Stimulated activated CD4-positive, alpha-beta T cell treated with anti-CD3 and anti-CD28 coated beads, Interleukin-4, amount 100 ng/mL, for 1 hour (primary cell): Measurements from ENCODE around the gene USH1G.

Experiments used
- DNase-seq: peaks from one replicate; pipeline ENCODE4 v3.0.0-alpha.2; 2020

USH1G gene

DNA sequence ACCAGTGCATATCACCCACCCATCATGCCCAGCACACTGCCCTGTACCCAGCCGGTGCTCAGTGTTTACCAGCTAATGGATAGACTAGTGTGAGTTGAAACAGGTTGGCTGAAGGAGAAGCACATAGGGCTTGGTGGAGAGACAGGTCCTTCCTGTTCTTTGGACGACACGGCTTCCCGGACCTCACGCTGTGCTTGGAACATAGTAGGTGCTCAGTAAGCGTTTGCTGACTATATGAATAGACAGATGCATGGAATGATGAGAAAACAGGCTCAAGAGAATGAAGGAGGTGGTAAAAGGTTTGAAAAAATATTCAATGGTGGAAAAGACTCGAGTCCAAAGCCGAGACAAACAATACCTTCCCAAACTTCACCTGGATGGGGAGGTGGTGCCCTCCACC lies 22.8 kb downstream of the USH1G start:
- DNase-seq: no peak

DNA sequence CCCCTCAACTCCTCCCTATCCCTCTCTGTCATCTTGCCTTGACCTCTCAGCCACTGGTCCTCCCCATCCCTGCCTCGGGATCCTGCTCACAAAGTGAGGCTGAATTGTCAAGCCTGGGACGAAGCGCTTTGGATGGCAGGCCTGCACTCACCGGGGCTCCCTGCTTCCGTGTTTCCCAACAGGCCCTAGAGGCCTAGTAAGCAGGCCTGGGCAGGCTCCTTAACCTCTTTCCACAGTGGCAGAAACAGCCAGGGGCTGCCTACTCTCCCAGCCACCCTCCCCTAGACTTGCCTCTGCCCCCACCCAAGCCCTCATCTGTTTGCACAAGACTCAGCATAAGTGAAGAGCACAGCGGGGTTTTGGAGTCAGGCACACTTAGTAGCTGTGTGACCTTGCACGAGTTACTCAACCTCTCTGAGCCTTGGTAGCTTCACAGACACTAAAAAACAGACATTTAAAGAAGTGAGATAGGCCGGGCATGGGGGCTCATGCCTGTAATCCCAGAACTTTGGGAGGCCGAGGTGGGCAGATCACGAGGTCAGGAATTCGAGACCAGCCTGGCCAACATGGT lies 24.6 kb downstream of the USH1G start:
- no peak for DNase-seq

DNA sequence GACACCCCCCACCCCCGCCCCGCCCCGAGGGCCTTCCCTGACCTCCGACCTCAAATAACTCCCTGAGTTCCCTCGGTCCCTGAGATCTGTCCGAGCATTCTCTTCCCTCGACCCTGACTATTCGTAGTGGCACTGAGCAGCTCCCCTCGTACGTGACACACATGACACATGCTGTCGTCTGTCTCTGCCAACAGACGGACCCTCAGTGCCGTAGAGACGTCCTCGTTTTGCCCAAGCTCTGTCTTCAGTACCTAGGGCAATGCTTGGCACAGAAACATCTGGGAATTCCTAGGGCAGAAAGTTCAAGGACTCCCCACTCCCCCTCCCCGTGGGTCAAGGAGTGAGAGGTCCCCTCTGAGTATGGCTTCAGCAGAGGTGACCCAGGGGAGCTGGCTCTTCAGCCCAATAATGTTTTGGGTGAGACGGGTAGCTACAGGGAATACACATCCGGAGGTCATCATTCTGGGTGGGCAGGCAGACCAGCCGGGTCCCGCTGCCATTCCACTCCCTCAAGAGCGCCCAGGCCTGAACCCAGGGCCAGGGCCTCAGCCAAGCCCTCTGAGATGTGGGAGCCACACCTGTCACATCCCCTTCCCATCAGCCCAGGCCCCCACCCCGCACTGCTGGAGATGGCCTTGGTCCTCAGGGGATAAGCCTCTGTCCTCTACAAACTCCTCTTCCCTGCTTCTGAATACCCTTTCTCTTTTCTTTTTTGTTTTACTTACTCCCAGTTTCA lies 29.0 kb downstream of the USH1G start:
- DNase-seq: no peak

DNA sequence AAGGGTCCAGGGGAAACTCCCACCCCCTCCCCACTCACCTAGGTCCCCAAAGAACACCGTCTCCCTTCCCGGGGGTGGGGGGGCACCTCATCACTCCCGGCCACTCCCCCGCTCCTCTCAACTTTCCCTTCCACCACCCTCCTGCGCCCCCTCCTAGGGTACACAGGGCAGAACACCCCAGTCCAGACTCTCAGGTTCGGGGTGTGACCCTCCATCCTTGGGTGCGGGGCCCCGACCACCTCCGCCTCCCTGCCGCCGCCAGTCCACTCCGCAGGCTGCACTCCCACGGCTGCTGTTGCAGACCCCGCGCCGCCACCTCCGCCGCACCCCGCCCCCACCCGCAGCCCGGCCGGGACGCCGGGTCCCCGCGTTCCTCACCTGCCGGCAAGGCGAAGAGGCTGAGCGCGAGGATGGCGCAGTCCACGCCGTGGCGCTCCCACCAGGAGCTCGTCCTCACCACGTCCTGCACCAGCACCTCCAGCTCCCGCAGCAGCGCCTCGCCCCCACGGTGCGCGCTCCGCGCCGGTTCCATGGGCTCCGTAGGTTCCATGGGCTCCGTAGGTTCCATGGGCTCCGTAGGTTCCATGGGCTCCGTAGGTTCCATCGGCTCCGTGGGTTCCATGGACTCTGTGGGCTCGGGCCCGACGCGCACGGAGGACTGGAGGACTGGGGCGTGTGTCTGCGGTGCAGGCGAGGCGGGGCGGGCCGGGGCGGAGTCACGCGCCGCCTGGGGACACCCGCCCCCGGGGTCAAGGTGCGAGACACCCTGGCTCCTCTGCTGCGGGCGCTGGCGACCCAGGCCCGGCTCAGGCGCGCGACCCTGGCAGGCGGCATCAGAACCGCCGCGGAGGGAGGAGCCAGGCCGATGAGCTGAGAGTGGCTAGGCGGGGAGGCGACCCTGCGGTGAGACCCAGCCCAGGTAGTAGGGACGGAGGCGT lies 29.8 kb downstream of the USH1G start, which contains the start of gene FADS6:
FADS6 (minus strand) TSS at position 660 of the 938 bp plus-strand sequence; CDS start at position 622, 38 bp downstream.
- peak; percentile 15 for DNase-seq

DNA sequence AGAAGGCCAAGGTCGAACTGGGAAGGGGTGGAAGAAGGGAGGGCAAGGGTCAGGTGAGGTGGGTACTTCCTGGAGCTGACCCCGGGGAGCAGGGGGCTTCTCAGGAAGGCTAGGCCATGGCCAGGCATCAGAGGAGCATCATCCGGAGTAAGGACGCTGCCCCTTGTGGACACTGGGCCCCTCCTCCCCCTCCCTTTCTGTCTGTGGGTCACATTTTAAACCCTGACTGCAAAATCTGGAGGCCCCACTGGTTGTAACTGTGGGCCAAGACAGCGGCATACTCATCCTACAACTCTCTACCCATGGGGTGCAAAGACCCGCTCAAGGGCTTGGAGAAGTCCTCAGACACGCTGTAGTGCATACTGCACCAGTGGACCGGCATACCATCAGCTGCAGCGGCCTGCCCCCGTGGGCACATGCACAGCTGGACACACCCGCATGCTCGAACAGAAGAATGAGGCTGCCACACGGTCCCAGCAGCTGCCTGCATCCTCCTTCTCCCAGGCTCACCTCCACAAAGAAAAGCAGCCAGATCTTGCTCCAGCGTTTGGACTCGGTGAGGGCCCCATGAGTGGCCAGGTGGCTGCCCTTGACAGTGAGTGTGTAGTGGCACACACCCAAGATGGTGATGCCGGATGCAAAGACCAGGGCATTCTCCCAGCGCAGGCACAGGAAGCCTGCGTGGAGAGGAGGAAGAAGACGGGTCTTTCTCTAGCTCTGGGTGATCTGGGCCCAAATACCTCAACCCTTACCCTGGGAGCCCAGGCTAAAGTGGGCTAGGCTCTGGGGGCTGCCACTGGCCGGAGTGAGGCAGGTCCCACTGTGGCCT lies 30.8 kb downstream of the USH1G start:
- no peak for DNase-seq

DNA sequence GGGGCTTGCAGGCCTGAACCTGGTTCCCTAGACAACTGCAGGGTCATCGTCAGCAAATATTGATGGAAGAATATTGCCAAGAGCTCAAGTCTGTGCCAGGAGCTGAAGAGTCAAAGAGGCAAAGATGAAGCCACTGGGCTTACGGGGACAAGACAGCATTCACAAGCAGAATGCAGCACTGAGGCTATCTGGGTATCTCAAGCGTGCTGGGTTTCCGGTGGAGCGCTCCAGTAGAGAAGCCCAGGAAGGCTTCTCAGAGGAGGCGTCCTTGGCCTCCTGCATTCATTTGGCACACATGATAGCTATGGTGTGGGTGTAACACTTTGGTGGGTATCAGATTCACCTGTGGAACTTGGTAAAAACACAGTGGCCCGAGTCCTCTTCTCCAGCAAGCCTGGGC lies 32.5 kb downstream of the USH1G start:
- DNase-seq: no peak

DNA sequence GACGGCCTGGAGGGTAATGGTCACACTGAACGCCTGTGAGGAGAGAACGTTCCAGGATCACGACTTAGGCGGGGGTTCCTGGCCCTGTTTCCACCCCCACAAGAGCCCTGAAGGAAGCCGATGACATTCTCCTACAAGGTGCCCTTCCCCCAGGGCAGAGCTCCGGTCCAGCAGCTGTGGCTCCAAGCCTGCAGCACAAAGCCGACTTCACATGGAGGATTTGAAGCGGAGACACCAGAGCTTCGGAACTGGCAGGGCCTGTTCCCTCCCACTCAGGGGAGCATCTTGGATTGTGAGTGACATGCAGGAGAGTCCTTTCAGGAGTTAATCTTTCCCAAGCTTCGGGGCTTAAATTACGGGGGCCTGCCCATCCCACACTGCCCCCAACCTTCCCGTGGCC lies 34.6 kb downstream of the USH1G start:
- no peak for DNase-seq

DNA sequence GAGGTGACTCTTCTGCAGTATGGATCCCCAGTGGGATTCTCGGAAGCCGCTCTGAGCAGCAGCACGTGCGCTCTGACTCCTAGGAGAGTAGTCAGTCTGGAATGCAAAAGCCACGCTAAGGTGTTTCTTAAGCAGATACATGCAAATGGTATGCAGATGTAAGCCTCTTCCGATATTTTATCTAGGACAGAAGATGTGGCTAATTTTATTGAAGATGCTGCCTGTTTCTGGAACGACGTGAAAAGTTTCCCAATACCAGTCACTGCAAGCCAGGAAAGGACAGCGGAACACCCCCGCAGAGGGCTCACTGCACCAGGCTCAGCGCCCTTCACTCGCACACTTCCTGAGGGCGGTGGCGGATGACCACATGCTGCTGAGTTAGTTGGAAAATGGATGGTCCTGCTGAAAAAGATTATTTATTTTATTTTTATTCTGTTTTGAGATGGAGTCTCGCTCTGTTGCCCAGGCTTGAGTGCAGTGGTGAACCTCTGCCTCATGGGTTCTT lies 39.8 kb downstream of the USH1G start:
- no peak for DNase-seq

DNA sequence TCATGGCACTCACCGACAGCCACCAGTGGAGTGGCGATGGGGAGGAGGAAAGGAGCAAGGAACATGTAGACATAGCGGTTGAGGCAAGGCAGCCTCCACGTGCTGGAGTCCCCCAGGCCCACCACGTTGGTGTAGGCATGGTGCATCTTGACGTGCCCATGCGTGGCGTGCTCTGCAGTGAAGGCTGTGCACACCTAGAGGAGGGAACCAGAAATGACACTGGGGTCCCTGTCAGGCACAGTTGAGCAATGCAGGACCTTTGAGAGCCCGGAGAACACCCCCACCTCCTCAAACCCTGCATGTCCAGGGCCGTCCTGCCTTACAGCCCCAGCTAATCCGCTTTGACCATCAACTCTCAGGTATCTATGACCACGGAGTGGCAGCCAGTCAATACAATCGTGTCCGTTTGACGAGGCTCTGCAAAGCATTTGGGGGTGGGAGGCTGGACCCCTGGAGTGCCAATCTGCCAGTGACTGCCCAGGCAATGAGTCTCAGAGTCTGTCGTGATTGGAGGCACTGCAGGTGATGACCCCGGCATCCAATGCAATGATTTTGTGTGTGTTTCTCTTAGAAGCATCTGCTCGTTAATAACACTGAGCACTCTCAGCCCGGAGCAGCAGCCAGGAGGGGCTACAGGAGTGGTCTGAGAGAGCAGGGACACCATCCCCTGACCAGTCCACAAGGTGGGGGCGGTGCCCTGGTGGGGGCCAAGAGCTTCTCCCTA lies 40.4 kb downstream of the USH1G start:
- DNase-seq: no peak

DNA sequence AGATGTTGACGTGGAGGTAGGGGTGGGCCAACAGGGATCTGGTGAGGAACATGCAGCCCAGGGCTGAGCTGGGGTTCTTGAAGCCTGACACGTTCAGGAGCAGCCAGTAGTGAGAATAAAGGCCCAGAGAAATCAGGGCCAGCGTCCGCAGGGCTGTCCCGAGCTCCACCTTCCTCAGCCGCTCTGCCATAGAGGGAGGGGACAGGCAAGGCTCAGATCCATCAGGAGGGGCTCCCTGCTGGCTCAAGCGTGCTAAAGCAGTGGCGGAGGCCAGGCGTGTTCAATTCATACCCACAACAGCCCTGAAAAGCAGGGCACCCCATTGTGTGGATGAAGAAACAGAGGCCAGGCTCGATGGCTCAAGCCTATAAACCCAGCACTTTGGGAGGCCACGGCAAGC lies 42.0 kb downstream of the USH1G start:
- no peak for DNase-seq

DNA sequence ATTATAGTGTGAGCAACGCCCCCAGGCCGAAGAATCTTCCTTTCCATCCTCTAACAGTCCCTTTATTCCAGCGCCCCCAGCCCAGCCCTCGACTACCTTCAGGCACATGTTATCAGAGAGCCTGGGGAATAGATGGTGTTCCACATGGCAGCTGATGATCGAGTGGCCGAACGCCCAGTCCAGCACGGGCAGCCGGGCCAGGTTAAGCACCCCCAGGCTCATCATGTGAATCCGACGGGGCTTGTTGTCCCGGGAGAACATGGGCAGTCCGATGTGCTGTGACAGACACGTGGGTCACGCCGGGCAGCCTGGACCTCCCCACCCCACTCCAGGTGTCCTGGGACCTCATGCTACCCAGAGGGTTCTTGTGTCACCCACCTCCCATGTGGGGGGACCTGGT lies 43.7 kb downstream of the USH1G start:
- no peak for DNase-seq

DNA sequence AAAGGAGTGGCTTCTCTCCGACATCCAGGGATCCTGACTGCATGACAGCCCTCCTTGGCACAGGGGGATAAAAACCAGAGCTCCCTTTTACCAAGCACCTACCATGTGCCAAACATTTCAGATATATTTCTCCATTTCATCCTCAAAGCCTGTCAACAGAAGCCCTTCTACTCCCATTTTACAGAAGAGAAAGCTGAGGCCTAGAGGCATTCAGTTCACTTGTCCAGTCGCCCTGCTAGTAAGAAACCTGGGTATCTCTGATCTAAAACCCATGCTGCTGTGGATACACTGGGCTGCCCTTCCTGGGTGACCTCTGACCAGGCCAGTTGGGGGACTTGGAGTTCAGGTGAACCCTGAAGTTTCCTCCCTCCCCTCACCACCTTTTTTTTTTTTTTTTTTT lies 44.4 kb downstream of the USH1G start:
- DNase-seq: no peak

DNA sequence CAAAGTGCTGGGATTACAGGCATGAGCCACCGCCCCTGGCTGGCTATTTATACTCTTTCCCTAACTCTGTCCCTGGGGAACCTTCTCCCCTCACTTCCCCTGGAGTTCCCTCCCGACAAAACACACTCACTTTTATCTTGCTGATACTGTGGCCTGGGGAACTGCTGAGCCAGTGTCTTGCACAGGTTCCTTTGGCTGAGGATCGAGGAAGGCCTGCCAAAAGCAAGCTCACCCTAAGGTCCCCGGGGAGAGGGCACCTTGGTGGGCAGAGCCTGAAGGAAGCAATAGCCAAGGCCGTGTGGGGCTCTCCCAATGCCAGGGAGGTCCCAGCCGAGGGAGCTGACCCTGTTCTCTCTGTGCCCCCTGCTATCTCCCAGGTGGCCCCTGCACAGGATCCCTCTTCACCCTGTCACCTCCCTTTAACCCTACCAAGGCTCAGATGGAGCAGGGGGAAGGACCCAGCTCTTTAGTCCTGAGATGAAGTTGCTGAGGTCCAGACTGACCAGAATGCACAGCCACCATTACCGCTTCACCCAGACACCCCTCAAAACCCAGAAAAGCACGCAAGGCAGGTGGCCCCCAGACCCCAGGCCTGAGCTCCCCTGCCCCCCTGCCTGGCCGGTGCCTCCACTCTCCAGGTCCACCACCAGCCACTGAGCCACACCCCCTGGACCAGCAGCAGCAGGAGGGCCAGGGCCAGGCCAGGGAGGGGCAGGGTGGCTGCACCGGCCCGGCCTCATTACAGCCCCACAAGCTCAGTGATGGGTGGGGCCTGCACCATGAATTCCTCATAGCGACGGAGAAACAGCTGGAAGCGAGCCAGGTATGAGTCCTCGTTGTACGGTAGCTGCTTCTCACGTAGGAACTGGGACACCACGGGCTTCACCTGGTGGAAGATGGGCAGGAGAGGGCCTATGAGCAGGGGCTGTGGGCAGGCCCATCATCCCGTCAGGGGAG lies 45.2 kb downstream of the USH1G start:
- no peak for DNase-seq

DNA sequence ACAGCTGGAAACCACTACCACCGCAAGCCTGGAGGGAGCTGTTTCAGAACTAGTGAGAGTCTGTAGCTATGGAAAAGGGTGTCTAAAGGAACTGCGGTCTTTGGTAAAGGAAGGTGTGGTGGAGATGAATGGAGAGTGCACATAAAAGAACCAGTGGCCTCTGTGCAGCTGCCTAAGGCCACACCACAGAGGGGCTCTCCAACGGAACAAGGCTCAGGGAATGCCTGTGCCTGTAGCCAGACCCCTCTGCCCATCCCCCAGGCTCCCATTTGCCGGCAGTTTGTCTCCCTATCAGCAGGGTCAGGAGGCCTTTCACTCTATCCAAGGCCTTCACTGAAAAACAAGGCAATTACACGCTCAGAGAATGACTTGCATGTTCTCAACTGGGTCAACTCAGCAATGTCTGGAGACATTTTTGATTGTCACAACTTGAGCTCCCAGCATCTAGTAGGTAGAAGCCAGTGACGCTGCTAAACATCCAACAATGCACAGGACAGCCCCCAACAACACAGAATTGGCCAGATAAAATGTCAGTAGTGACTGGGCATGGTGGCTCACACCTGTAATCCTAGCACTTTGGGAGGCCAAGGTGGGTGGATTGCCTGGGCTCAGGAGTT lies 47.0 kb downstream of the USH1G start:
- DNase-seq: no peak

DNA sequence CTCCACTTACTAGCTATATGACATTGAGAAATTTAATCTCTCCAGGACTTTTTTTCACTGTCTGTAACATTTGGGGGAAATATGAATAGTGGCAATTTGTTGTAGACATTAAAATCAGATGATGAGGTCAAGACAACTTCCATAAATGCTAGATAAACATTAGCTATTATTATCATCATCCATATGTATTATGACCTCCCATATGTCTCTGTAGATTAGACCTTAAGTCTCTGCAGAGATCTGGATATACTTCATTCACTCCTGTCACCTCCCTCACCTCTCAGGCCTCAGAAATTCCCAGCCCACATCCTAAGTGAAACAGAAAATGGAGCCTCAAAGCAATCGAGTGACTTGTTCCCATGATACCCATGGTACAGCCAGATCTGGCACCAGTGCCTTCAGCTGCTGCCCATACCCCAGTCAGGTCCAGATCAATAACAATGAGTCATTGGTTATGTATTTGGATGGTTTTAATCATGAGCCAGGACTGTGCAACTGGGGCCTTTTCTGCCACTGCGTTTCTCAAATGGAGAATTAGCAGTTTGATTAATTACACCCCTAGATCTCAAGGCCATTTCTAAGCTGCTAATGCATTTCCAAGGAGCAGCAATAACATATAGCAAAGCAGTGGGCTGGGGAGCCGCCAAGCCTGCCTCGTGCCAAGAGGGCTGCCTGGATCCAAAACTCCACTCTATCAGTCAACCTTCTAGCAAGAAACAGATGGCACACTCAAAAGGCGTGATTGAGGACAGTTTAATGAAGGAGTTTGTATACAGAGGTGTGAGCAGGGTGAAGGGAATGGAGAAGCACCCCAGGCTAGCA lies 47.7 kb downstream of the USH1G start:
- DNase-seq: no peak

DNA sequence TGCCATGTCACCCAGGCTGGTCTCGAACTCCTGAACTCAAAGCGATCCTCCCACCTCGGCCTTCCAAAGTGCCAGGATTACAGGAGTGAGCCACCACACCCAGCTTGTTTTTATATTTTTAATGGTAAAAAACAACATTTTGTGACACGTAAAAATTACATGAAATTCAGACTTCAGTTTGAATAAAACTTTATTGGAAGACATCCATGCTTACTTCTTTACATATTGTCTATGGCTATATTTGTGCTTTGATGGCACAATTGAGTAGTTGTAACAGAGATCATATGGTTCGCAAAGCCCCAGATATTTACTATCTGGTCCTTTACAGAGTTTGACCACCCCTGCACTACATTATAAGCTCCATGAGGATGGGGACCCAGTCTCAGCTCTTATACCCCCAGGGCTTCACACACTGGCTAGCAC lies 48.4 kb downstream of the USH1G start:
- no peak for DNase-seq

DNA sequence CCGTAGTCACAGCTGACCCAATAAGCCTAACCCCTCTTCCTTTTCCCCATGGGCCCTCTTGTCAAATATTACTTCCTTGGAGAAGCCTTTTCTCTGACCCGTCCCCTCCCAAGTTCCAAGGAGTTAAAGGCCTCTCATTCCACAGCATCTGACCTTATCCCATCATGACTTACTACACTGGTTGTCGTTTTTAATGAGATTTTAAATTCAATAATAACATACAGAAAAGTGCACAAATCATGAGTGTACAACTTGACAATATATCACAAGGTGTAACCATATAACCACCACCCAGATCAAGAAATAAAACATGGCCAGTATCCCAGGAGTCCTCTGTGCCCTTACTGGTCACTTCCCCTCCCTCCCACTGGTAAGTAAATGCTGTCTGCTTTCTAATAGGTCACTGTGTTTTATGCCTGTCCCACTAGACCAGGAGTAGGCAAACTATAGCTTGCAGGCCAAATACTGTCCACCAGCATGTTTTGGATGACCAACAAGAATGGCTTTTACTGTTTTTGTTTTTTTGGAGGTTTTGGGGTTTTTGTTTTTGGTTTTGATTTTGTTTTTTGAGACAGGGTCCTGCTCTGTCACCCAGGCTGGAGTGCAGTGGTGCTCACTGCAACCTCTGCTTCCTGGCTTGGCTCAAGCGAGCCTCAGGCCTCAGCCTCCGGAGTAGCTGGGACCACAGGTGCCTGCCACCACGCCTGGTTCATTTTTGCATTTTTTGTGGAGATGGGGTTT lies 49.0 kb downstream of the USH1G start:
- no peak for DNase-seq
